Uterus (tissue), 2 donors: ENCODE results near the gene USH1G.

Source experiments
- CTCF ChIP-seq, 4 experiments: fragments of 200-600 bp in 2 of 4; fragments of 450-650 bp in 2 of 4; sonication (generic) in 2 of 4; IDR thresholded peaks; one replicate each; pipeline ENCODE4 v1.5.1; 2016 to 2019; ENCODE audit warnings: antibody characterized with exemption in 4 of 4, mild to moderate bottlenecking in 2 of 4, moderate library complexity in 1 of 4
- POLR2A ChIP-seq, 2 donors: fragments of 450-650 bp; IDR thresholded peaks; one replicate each; pipeline ENCODE4 v1.6.1; 2016; ENCODE audit warnings: antibody characterized with exemption in 2 of 2, mild to moderate bottlenecking in 1 of 2, moderate library complexity in 1 of 2

- TF ChIP-seq CTCF (IDR thresholded peaks at IDR 0.05) (no peak), POLR2A (IDR thresholded peaks at IDR 0.05) (no peak)
Measured at GRCh38 chr17:74935048-74935447, 12.0 kb upstream of the USH1G start.
